SK-N-SH treated with all-trans-retinoic acid at 6 μM for 48 hours (cell line): ENCODE data around the gene CD47.

Experiments used
- ATAC-seq: fragments of 200-7000 bp; cut with Tn5 transposase; 3 replicates; pipeline ENCODE4 v1.9.1; 2020; ENCODE audit warnings: mild to moderate bottlenecking, moderate library complexity
- ARNTL ChIP-seq: fragments of 450-650 bp; formaldehyde crosslinking; IDR thresholded peaks from 2 replicates; pipeline ENCODE4 v1.5.0; 2020; ENCODE audit warnings: low read depth, mild to moderate bottlenecking, moderate library complexity, borderline replicate concordance
- BACH2 ChIP-seq: fragments of 250-450 bp; sonication (Bioruptor Pico); IDR thresholded peaks from 2 replicates; pipeline ENCODE4 v1.9.0; 2021; ENCODE audit warnings: mild to moderate bottlenecking, borderline replicate concordance
- CSDC2 ChIP-seq: fragments of 250-450 bp; sonication (Bioruptor Pico); IDR thresholded peaks from 2 replicates; pipeline ENCODE4 v1.5.0; 2020; ENCODE audit warnings: mild to moderate bottlenecking, moderate library complexity
- CSRNP3 ChIP-seq: fragments of 250-450 bp; sonication (Bioruptor Pico); IDR thresholded peaks from 2 replicates; pipeline ENCODE4 v1.5.1; 2021; ENCODE audit warnings: mild to moderate bottlenecking, moderate library complexity
- ESRRG ChIP-seq: fragments of 250-450 bp; sonication (Bioruptor Pico); IDR thresholded peaks from 2 replicates; pipeline ENCODE4 v1.6.1; 2021; ENCODE audit warnings: mild to moderate bottlenecking
- GLIS3 ChIP-seq: fragments of 250-450 bp; sonication (Bioruptor Pico); IDR thresholded peaks from 2 replicates; pipeline ENCODE4 v1.5.0; 2020; ENCODE audit warnings: mild to moderate bottlenecking, moderate library complexity
- ISL1 ChIP-seq: fragments of 250-450 bp; sonication (Bioruptor Pico); IDR thresholded peaks from 2 replicates; pipeline ENCODE4 v2.1.2; 2022; ENCODE audit warnings: mild to moderate bottlenecking, moderate library complexity
- OSR1 ChIP-seq: fragments of 250-450 bp; sonication (Bioruptor Pico); IDR thresholded peaks from 2 replicates; pipeline ENCODE4 v1.8.0; 2022; ENCODE audit warnings: moderate library complexity, mild to moderate bottlenecking, inconsistent platforms
- PPARA ChIP-seq: fragments of 250-450 bp; sonication (Bioruptor Pico); IDR thresholded peaks from 2 replicates; pipeline ENCODE4 v1.5.0; 2020; ENCODE audit warnings: mild to moderate bottlenecking, borderline replicate concordance
- RARB ChIP-seq: fragments of 250-450 bp; sonication (Bioruptor Pico); IDR thresholded peaks from 2 replicates; pipeline ENCODE4 v1.8.0; 2021; ENCODE audit warnings: mild to moderate bottlenecking, moderate library complexity
- SNAI2 ChIP-seq: fragments of 250-450 bp; sonication (Bioruptor Pico); IDR thresholded peaks from 2 replicates; pipeline ENCODE4 v1.5.0; 2020; ENCODE audit warnings: mild to moderate bottlenecking, moderate library complexity
- TCF4 ChIP-seq: fragments of 250-450 bp; sonication (Bioruptor Pico); IDR thresholded peaks from 2 replicates; pipeline ENCODE4 v1.8.0; 2021; ENCODE audit warnings: mild to moderate bottlenecking, moderate library complexity, borderline replicate concordance
- TOX ChIP-seq: fragments of 250-450 bp; sonication (Bioruptor Pico); IDR thresholded peaks from 2 replicates; pipeline ENCODE4 v1.8.0; 2021; ENCODE audit warnings: mild to moderate bottlenecking, moderate library complexity, borderline replicate concordance
- TSHZ2 ChIP-seq: fragments of 250-450 bp; sonication (Bioruptor Pico); IDR thresholded peaks from 2 replicates; pipeline ENCODE4 v1.5.0; 2020; ENCODE audit warnings: mild to moderate bottlenecking, moderate library complexity
- ZC3H10 ChIP-seq: fragments of 250-450 bp; sonication (Bioruptor Pico); IDR thresholded peaks from 2 replicates; pipeline ENCODE4 v1.5.1; 2021; ENCODE audit warnings: mild to moderate bottlenecking, moderate library complexity
- ZFP3 ChIP-seq: fragments of 250-450 bp; sonication (Bioruptor Pico); IDR thresholded peaks from 2 replicates; pipeline ENCODE4 v1.5.0; 2020; ENCODE audit warnings: mild to moderate bottlenecking, moderate library complexity
- ZFP30 ChIP-seq: fragments of 450-650 bp; formaldehyde crosslinking; IDR thresholded peaks from 2 replicates; pipeline ENCODE4 v1.5.0; 2022; ENCODE audit warnings: mild to moderate bottlenecking, moderate library complexity
- ZNF565 ChIP-seq: fragments of 450-650 bp; formaldehyde crosslinking; conservative IDR thresholded peaks from 2 replicates; pipeline ENCODE4 v1.5.0; 2020; ENCODE audit warnings: low read depth, mild to moderate bottlenecking, moderate library complexity
- ZNF70 ChIP-seq: fragments of 450-650 bp; formaldehyde crosslinking; IDR thresholded peaks from 2 replicates; pipeline ENCODE4 v1.5.0; 2020; ENCODE audit warnings: mild to moderate bottlenecking, moderate library complexity
- ZNF8 ChIP-seq: fragments of 450-650 bp; formaldehyde crosslinking; IDR thresholded peaks from 2 replicates; pipeline ENCODE4 v1.5.0; 2020; ENCODE audit warnings: mild to moderate bottlenecking, moderate library complexity
- TF ChIP-seq, protein P1 (sequence below): fragments of 250-450 bp; sonication (Bioruptor Pico); IDR thresholded peaks from 2 replicates; pipeline ENCODE4 v1.8.0; 2021; ENCODE audit warnings: low read depth, mild to moderate bottlenecking, moderate library complexity, borderline replicate concordance
- TF ChIP-seq, protein P2 (sequence below): fragments of 250-450 bp; sonication (Bioruptor Pico); IDR thresholded peaks from 2 replicates; pipeline ENCODE4 v1.5.1; 2020; ENCODE audit warnings: low read depth, mild to moderate bottlenecking, moderate library complexity

The CD47 gene

GRCh38 chr3:108103040-108103751 is 12.4 kb upstream of the CD47 start:
- no peak for ATAC-seq
- TF ChIP-seq PPARA (no peak), ZFP30 (CRISPR knock-in tag) (no peak), CSDC2 (CRISPR knock-in tag) (no peak)

DNA sequence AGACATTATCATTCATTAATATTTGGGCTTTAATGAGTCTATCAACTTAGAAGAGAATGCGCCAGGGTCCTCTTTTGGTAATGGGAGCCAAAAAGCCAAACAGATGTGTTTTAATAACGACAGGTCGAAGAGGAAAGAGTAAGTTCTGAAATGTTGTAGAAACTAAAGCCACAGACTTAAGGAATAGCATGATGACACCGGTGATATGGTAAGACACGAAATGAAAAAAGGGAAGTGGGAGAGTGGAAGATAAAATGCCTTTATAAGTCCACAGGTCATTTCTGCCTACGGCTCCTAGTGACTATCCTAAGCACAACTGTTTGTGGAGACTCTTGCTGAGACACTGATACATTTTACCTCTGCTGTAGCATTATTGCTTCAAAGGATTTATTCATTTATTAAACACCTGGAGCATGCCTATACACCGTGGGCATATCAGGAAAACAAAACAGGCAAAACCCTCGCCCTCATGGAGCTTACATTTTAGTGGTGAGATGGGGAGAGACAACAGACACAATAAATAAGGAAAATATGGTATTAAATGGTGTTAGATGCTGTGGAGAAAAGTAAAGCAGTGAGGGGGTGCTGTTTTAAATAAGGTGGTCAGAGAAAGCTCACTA is 11.7 kb upstream of the CD47 start:
- no peak for ATAC-seq
- TF ChIP-seq ZNF8 (CRISPR knock-in tag) (no peak), RARB (CRISPR knock-in tag) (no peak), TCF4 (CRISPR knock-in tag) (no peak), PPARA (no peak), GLIS3 (CRISPR knock-in tag) (no peak), ZNF565 (CRISPR knock-in tag) (no peak), ARNTL (CRISPR knock-in tag) (no peak), SNAI2 (CRISPR knock-in tag) (no peak), TSHZ2 (CRISPR knock-in tag) (no peak), TOX (no peak), ESRRG (CRISPR knock-in tag) (no peak)
- TF ChIP-seq, protein P1, sequence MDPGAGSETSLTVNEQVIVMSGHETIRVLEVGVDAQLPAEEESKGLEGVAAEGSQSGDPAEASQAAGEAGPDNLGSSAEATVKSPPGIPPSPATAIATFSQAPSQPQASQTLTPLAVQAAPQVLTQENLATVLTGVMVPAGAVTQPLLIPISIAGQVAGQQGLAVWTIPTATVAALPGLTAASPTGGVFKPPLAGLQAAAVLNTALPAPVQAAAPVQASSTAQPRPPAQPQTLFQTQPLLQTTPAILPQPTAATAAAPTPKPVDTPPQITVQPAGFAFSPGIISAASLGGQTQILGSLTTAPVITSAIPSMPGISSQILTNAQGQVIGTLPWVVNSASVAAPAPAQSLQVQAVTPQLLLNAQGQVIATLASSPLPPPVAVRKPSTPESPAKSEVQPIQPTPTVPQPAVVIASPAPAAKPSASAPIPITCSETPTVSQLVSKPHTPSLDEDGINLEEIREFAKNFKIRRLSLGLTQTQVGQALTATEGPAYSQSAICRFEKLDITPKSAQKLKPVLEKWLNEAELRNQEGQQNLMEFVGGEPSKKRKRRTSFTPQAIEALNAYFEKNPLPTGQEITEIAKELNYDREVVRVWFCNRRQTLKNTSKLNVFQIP (CRISPR knock-in tag): no peak

GRCh38 chr3:108100906-108101660 is 10.3 kb upstream of the CD47 start:
- TF ChIP-seq CSRNP3 (no peak), SNAI2 (CRISPR knock-in tag) (no peak), BACH2 (no peak), ESRRG (CRISPR knock-in tag) (no peak), TSHZ2 (CRISPR knock-in tag) (no peak), OSR1 (CRISPR knock-in tag) (no peak), RARB (CRISPR knock-in tag) (no peak), ZFP30 (CRISPR knock-in tag) (no peak), TOX (no peak), GLIS3 (CRISPR knock-in tag) (no peak), ZNF565 (CRISPR knock-in tag) (no peak), ISL1 (no peak), ZNF8 (CRISPR knock-in tag) (no peak), ZC3H10 (CRISPR knock-in tag) (no peak), ZNF70 (CRISPR knock-in tag) (no peak), ZFP3 (CRISPR knock-in tag) (no peak)
- TF ChIP-seq, protein P2, sequence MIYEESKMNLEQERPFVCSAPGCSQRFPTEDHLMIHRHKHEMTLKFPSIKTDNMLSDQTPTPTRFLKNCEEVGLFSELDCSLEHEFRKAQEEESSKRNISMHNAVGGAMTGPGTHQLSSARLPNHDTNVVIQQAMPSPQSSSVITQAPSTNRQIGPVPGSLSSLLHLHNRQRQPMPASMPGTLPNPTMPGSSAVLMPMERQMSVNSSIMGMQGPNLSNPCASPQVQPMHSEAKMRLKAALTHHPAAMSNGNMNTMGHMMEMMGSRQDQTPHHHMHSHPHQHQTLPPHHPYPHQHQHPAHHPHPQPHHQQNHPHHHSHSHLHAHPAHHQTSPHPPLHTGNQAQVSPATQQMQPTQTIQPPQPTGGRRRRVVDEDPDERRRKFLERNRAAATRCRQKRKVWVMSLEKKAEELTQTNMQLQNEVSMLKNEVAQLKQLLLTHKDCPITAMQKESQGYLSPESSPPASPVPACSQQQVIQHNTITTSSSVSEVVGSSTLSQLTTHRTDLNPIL (CRISPR knock-in tag): no peak
- TF ChIP-seq, protein P1 (CRISPR knock-in tag): no peak
- TF ChIP-seq, all 23 proteins: peak for 0
- no peak for ATAC-seq
